GM19397 (cell line): ENCODE measurements around the gene IGF2.
"Not testable (repeated sequence)": the region's sequence is repeated elsewhere in the genome, so short reads cannot be mapped to it uniquely, and the experiment has no call there.

ENCODE experiments used
- ATAC-seq: cut with Tn5 transposase; IDR thresholded peaks from one replicate; pipeline ENCODE4 v1.9.1; 2021; ENCODE audit warnings: mild to moderate bottlenecking, moderate library complexity; ENCODE audit not compliant: unreplicated experiment

Gene IGF2

DNA sequence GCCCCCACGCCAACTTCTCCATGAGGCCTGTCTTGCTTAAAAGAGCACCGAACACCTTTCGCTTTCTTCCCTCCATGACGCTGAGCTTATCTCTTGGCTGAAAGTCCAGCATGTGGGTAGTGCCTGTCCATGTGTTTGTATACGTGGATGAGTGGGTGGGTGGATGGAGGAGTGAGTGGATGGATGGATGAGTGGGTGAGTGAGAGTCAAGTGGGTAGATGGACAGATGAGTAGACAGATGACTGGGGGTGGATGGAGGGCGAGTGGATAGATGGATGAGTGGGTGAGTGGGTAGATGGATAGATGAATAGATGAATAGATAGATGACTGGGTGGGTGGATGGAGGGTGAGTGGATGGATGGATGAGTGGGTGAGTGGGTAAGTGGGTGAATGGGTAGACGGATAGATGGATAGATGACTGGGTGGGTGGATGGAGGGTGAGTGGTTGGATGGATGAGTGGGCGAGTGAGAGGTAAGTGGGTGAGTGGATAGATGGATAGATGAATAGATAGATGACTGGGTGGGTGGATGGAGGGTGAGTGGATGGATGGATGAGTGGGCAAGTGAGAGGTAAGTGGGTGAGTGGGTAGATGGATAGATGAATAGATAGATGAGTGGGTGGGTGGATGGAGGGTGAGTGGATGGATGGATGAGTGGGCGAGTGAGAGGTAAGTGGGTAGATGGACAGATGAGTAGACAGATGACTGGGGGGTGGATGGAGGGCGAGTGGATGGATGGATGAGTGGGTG, 14.3 kb downstream of the IGF2 start:
- ATAC-seq: not testable (repeated sequence)

DNA sequence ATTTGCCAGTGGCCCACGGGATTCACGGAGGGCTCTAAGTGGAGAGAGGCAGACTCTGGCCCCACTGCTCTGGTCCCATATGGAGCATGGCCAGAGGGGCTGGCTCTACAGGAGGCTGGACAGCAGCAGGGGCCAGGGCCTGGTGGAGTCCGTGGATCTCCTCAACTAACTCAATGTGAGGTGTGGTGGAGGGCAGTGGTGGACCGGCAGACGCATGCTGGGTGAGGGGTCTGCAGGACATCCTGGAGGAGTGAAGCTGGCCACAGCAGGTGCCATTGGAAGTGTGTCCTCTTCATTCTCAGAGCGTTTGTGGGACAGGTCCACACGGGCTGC, 15.6 kb downstream of the IGF2 start:
- no peak for ATAC-seq

GRCh38 chr11:2122907-2123627, 16.1 kb downstream of the IGF2 start:
- no peak for ATAC-seq

DNA sequence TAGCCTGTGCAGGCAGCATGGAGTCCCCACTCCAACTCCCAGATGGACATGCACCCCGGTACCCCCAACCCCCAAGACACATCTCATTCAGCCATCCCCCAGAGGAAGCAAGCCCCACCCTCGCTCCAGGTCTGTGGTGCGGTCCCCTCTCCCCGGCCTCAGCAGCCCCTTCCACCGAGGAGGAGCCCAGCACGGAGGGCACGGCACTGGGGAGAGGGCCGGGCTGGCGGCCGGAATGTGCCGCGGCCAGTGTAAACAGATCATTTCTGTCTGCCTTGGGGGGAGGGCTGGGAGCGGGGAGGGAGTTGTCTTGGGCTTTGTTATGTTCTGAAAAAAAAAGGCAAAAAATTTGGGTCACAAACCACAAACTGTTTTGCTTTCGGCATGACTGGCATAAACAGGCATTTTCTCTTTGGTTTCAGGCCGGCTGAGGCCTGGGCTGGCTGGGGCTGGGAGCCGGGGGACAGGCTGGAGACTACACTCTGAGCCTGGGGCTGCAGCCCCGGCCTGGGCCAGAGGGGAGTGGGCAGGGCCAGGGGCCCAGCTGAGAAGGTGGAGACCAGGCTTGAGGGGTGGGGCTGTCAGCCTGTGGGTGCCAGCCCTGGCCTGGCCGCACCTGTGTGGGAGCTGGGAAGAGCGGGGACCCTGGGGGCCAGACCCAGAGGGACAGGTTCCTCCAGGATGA, 16.8 kb downstream of the IGF2 start:
- ATAC-seq: no peak

DNA sequence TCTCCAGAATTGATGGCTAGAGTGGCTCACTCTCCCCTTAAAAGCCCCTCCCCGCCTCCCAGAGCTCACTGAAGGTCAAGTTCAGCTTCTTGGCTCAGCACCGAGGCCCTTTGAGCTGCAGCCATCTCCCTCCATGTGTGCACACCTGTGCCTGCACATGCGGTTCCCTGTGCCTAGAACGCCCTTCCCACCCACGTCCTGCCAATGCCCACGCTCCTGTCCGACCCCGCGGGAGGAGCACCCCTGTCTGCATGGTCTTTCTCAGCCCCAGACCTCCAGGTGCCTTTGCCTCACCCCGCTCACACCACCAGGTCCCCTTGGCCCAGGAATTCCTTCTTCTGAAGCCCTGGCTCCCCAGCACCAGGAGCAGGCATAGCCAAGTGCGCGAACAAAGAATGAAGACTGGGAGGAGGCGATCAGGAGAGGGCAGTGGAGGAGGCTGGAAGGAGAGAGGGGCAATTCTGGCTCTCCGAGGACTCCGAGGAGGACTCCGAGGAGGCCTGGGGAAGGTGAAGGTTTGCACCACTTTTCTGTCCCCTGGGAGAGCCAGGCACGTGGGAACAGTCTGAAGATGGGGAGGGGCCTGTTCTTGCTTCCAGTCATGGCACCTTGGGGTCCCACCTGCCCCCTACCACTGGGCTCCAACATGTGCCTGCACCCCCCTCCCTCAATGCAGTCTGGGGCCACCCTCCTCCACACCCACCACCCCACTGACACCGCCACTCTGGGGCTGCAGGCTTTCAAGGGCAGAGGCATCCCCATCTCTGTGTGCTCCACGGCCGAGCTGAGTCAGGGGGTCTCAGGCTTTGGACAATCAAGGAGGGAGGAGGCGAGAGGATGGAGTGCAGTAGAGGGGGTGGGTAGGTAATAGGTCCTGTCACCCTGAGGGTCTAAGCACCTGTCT, 17.7 kb downstream of the IGF2 start:
- no peak for ATAC-seq

DNA sequence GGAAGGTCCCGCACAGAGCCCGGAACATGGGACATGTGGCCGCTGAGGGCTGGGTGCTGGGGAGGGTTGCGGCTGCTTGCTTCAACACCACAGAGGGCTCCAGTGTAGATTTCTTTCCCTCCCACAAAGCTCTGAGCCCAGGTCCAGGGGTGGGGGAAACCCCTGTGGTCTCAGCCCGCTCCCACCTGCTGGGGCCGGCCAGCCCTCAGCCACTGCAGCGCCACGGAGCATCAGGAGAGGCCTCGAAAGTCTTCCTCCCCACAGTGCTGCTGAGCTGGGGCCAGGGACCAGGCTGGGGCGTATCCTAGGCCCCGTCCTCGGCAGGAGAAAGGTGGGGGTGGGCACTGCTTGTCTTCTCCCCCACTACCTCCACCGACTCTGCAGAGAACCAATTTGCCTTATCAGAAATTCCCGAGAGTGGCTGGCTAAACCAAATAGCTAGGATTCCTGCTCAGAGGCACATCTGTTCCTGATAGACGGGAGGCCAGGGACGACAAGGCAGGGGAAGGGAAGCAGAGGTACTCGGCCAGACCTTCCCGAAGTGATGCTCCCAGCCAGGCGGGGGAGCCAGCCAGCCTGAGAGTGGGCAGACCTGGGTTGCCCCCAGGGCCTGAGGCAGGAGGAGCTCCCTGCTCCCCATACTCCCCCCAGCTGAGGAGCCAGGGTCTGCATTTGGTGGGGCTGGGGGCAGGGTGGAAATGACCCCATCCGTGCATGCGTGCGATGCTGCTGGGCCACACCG, 18.7 kb downstream of the IGF2 start:
- no peak for ATAC-seq

DNA sequence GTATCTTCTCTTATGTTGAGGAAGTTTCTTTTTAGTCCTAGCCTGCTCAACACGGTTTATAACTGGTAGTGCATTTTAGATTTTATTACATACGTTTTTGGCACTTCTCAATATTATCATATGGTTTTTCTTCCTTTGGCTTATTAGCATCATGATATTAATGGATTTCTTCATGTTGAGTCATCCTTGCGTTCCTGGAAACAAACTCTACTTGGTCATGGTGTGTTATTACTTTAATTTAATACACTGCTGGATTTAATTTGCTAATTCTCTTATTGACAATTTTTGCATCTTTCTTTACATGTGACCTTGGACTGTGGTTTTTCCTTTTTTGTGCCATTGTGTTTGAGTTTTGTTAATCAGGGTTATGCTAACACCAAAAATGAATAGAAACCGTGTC, 20.5 kb downstream of the IGF2 start:
- ATAC-seq: no peak

- no peak for ATAC-seq
Observed at GRCh38 chr11:2116680-2117079, 22.5 kb downstream of the IGF2 start.

DNA sequence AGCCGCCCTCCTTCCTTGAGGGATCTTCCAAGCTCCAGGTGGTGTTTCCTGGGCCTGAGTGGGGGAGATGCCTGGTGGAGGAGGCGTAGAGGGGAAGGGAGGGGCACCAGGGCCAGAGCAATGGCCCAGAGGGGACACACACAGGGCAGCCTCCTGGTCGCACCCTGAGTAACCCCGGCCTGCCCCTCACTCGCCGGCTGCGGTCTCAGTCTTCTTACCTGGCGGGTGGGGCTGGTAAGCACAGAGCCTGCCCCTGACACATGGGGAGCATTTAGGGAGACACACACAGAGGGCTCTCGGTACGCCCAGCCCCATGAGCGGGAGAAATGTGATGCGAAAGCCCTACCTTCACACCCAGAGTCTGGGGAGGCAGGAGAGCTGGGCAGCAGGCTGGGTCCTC, 23.9 kb downstream of the IGF2 start:
- ATAC-seq: no peak

GRCh38 chr11:2114430-2115241, 24.6 kb downstream of the IGF2 start:
- no peak for ATAC-seq

- no peak for ATAC-seq
Observed at GRCh38 chr11:2113776-2114175, 25.4 kb downstream of the IGF2 start.

- no peak for ATAC-seq
Observed at GRCh38 chr11:2110521-2110920, 28.7 kb downstream of the IGF2 start.

- ATAC-seq: no peak
Observed at GRCh38 chr11:2109541-2110019, 29.6 kb downstream of the IGF2 start.

DNA sequence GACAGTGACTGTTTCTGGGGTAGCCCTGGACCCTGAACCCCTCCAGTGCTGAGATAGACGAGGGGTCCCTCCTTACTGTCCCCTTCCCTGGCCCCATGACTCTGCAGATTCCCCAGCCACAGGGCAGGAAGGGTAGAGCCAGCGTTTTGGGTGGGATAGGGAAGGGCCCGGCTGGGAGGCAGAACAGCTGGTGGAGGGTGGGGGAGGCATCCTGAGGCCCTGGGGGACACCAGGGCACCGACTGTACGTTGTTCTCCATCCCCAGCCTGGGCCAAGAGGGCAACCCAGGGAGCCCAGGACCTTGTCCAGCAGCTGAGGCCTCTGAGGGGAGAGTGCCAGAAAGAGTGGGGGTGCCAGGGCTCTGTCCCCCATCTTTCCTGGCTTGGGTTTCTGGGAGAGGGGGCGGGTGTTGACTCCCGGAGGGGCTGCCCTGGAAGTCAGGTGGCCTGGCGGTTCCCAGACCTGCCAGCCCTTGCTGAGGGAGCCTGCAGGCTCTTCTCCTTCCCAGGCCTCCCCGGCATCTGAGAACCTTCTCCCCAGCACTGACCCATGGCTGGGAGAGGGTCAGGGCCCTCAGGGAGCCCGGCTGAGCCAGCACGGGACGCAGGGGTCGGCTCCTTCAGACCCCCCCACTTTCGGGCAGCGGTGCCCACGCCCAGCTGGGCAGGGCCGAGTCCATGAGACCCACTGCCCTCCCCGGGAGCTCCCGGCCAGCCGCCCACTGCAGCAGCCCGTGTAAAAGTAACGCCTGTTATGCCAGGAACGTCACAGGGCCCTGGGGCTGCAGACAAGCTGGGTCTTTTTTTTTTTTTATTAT, 30.3 kb downstream of the IGF2 start:
- no peak for ATAC-seq

GRCh38 chr11:2107941-2108630, 31.1 kb downstream of the IGF2 start:
- no peak for ATAC-seq

- ATAC-seq: no peak
Observed at GRCh38 chr11:2107521-2107920, 31.7 kb downstream of the IGF2 start.

DNA sequence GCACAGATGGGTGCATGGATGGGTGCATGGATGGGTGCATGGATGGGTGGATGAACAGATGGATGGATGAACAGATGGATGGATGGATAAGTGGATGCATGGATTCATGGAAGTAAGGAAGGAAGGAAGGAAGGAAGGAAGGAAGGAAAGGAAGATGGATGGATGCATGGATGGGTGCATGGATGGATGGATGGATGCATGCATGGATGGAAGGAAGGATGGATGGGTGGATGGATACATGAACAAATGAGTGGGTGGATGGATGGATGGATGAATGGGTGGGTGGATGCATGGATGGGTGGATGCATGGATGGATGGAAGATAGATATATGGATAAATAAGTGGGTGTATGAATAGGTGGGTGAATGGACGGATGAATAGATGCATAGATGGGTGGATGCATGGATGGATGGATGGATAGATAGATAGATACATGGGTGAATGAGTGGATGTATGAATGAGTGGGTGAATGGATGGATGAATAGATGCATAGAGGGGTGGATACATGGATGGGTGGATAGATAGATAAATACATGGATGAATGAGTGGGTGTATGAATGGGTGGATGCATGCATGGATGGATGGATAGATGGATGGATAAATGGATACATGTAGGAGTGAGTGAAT, 32.5 kb downstream of the IGF2 start:
- no peak for ATAC-seq

- no peak for ATAC-seq
Observed at GRCh38 chr11:2105511-2105910, 33.7 kb downstream of the IGF2 start.
